Upper lobe of left lung (tissue), 6 donors: ENCODE data around the gene DLGAP4. TPM values are rescaled to one million over a fixed set of nuclear protein-coding genes. Genes with fewer than 3 reads are reported as not detected.
"Not testable (repeated sequence)": the region's sequence is repeated elsewhere in the genome, so short reads cannot be mapped to it uniquely, and the experiment has no call there.

ENCODE experiments used
- ATAC-seq, 2 donors: fragments of 200-7000 bp; cut with Tn5 transposase; one replicate each; pipeline ENCODE4 v1.9.1; 2022; ENCODE audit warnings: mild to moderate bottlenecking in 2 of 2, moderate library complexity in 2 of 2; ENCODE audit not compliant: low FRiP score in 2 of 2
- DNase-seq, 2 donors: peaks; one replicate each; pipeline ENCODE4 v3.0.0-alpha.2; 2019 to 2020
- H3K27ac ChIP-seq, 4 donors: fragments of 200-600 bp; sonication (generic); one replicate each; pipeline ENCODE4 v1.5.1; 2016 to 2019
- H3K27me3 ChIP-seq, 4 donors: fragments of 200-600 bp; sonication (generic); one replicate each; pipeline ENCODE4 v1.5.1; 2017 to 2019
- H3K36me3 ChIP-seq, 4 donors: fragments of 200-600 bp; sonication (generic); one replicate each; pipeline ENCODE4 v1.5.1; 2016 to 2019
- H3K4me1 ChIP-seq, 4 donors: fragments of 200-600 bp; sonication (generic); one replicate each; pipeline ENCODE4 v1.5.1; 2018 to 2019
- H3K4me3 ChIP-seq, 4 donors: fragments of 200-600 bp; sonication (generic); one replicate each; pipeline ENCODE4 v1.5.1; 2017 to 2019; ENCODE audit warnings: mild to moderate bottlenecking in 2 of 4, moderate library complexity in 1 of 4
- H3K9me3 ChIP-seq, 4 donors: fragments of 200-600 bp; sonication (generic); one replicate each; pipeline ENCODE4 v1.5.1; 2018 to 2019
- EP300 ChIP-seq, 4 donors: sonication (generic); formaldehyde crosslinking; IDR thresholded peaks; one replicate each; pipeline ENCODE4 v1.5.1; 2017; ENCODE audit warnings: antibody characterized with exemption in 4 of 4, control low read depth in 2 of 4
- POLR2A ChIP-seq, 4 donors: fragments of 450-650 bp; IDR thresholded peaks; one replicate each; pipeline ENCODE4 v1.5.1; 2016 to 2017; ENCODE audit warnings: antibody characterized with exemption in 4 of 4, mild to moderate bottlenecking in 2 of 4
- POLR2AphosphoS5 ChIP-seq, 2 donors: sonication (generic); formaldehyde crosslinking; IDR thresholded peaks; one replicate each; pipeline ENCODE4 v1.5.1; 2017; ENCODE audit warnings: antibody characterized with exemption in 2 of 2
- WGBS, 2 donors: methylation state at CpG; one replicate each; pipeline ENCODE4 v1.1.5; 2017 to 2018; 5-methylcytosine and 5-hydroxymethylcytosine counted together
- total RNA-seq, 6 donors: library from RNA; depleted of rRNA in 4 of 6; stranded (reverse); fragments of >200 nt in 4 of 6; gene quantifications; one replicate each; pipeline versions ENCODE4 v1.1.0 to v1.2.1, GENCODE V29; 2016 to 2021
- TF ChIP-seq, protein P1 (sequence below), 6 experiments: fragments of 450-650 bp in 4 of 6; fragments of 200-600 bp in 2 of 6; sonication (generic) in 2 of 6; IDR thresholded peaks; one replicate each; pipeline ENCODE4 v1.5.1; 2016 to 2019; ENCODE audit warnings: antibody characterized with exemption in 6 of 6
- donor health status: DM: no; HTN: no; CAD: no; lungs with moderate emphysema.
- donor health status: DM: no; HTN: yes; CAD: no; lungs with severe emphysema.

DLGAP4 gene
- total RNA-seq, 6 donors from 2014 or later: 31.5 to 92.0 (median 49.9) TPM

- Histone ChIP-seq H3K27ac (peak overlapping the region; percentile 50 to 97 (median 88)), H3K9me3 (no peaks in the 10 kb centered on the region), H3K4me3 (no peak overlapping the region), H3K4me1 (peaks cover 50 to 87% (median 58%) of the 10 kb centered on the region in 4 donors), H3K27me3 (no peaks in the 10 kb centered on the region), H3K36me3 (no peaks in the 10 kb centered on the region)
- TF ChIP-seq EP300 (IDR thresholded peaks at IDR 0.05): no peak
- TF ChIP-seq POLR2AphosphoS5 (IDR thresholded peaks at IDR 0.05): no peak
- TF ChIP-seq, protein P1, sequence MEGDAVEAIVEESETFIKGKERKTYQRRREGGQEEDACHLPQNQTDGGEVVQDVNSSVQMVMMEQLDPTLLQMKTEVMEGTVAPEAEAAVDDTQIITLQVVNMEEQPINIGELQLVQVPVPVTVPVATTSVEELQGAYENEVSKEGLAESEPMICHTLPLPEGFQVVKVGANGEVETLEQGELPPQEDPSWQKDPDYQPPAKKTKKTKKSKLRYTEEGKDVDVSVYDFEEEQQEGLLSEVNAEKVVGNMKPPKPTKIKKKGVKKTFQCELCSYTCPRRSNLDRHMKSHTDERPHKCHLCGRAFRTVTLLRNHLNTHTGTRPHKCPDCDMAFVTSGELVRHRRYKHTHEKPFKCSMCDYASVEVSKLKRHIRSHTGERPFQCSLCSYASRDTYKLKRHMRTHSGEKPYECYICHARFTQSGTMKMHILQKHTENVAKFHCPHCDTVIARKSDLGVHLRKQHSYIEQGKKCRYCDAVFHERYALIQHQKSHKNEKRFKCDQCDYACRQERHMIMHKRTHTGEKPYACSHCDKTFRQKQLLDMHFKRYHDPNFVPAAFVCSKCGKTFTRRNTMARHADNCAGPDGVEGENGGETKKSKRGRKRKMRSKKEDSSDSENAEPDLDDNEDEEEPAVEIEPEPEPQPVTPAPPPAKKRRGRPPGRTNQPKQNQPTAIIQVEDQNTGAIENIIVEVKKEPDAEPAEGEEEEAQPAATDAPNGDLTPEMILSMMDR (IDR thresholded peaks at IDR 0.05): no peak
- no peak for TF ChIP-seq POLR2A (IDR thresholded peaks at IDR 0.05)
- 24% methylated on average over 1 of the region's 1 CpG; no CpG with 5 or more reads in 1 of the 2 donors for WGBS, 2 donors
- peak in 1 of 2 donors; percentile 24 for ATAC-seq
- DNase-seq: no peak
These were observed 168.4 kb downstream of the DLGAP4 start for GRCh38 chr20:36474563-36474962.

GRCh38 chr20:36475054-36475453 lies 168.9 kb downstream of the DLGAP4 start:
- WGBS, 2 donors: 72 to 82% methylated on average over 8 of the region's 8 CpGs
- DNase-seq, H3K9me3 ChIP-seq, H3K4me3 ChIP-seq, H3K27me3 ChIP-seq, H3K36me3 ChIP-seq, ATAC-seq: not testable (repeated sequence)
- Histone ChIP-seq H3K27ac (peak overlapping the region; percentile 50 to 97 (median 88)), H3K4me1 (peaks cover 50 to 87% (median 54%) of the 10 kb centered on the region in 4 donors)

GRCh38 chr20:36477475-36477874 lies 171.3 kb downstream of the DLGAP4 start:
- peaks cover 46 to 88% (median 55%) of the 10 kb centered on the region in 4 donors for H3K4me1 ChIP-seq
- no peak for DNase-seq

DNA sequence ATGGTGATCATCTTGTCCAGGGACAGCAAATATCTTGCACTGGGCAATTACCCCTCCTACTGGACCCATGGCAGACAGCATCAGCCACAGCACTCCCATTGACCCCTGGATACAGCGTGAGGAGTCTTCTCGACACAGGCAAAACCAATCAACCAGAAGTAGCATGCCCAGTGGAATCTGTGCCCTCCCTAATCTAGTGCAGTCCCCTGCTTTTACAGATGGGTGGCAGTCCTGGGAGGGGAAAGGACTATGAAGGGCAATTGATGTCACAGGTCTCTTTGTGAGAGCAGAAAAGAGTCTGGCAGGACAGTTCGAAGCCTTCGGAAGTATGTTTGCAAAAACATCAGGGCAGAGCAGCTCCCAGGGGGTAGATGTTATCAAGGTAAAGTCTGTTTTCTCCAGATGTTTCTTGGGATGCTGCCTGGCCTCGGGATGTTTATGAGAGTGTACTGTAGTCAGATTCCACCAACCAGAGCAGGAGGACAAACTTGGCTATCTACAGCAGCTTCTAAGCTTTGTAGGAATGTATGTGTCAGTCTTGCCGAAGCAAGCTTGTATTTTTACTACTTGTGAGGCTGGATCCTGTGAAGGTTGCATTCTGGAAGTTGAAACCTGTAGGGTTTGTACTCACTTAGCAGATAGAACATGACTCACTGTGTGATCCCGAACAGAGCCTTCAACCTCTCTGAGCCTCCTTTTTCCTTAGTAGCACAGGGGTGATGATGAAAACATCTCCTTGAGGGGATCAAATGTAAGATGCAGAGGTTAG lies 172.2 kb downstream of the DLGAP4 start:
- 70 to 78% methylated on average over 7 of the region's 7 CpGs for WGBS, 2 donors
- no peaks in the 10 kb centered on the region for H3K36me3 ChIP-seq
- ATAC-seq (no peak), DNase-seq (no peak)
- H3K27ac ChIP-seq: peak overlapping the region in 2 of 4 donors; percentile 1 to 15
- peaks cover 0 to 1% (median 0%) of the 10 kb centered on the region in 4 donors for H3K27me3 ChIP-seq
- no peaks in the 10 kb centered on the region for H3K9me3 ChIP-seq
- TF ChIP-seq POLR2A (IDR thresholded peaks at IDR 0.05) (no peak), EP300 (IDR thresholded peaks at IDR 0.05) (no peak), POLR2AphosphoS5 (IDR thresholded peaks at IDR 0.05) (no peak)
- TF ChIP-seq, protein P1 (IDR thresholded peaks at IDR 0.05): no peak
- H3K4me3 ChIP-seq: no peak overlapping the region
- H3K4me1 ChIP-seq: peaks cover 46 to 88% (median 55%) of the 10 kb centered on the region in 4 donors

More at GRCh38 chr20:36477475-36477874, 171.3 kb downstream of the DLGAP4 start:
- 82 to 100% methylated on average over 1 of the region's 1 CpG for WGBS, 2 donors
- Histone ChIP-seq H3K4me3 (no peak overlapping the region), H3K36me3 (no peaks in the 10 kb centered on the region), H3K9me3 (no peaks in the 10 kb centered on the region), H3K27ac (no peak overlapping the region), H3K27me3 (no peaks in the 10 kb centered on the region)
- TF ChIP-seq, protein P1 (IDR thresholded peaks at IDR 0.05): no peak
- TF ChIP-seq POLR2A (IDR thresholded peaks at IDR 0.05) (no peak), POLR2AphosphoS5 (IDR thresholded peaks at IDR 0.05) (no peak), EP300 (IDR thresholded peaks at IDR 0.05) (no peak)
- ATAC-seq: no peak

DNA sequence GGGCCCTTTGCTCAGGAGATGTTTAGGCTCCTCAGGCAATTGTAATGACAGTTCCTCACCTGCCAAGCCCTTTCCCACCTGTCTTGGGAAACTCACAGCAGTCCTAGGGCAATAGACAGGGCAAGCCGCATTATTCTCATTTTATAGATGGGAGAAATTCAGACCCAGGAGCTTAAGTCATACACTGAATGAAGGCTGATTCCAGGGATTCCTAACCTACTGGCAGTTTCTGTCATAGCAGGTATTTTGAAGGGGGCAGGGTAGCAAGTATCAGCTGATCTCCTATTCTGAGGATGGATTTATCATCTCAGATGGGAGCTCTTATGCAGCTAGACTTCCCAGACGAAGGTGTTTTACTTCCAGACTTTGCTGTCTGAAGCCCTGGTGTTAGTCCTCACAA lies 173.8 kb downstream of the DLGAP4 start:
- Histone ChIP-seq H3K9me3 (no peaks in the 10 kb centered on the region), H3K36me3 (no peaks in the 10 kb centered on the region), H3K4me1 (peaks cover 42 to 84% (median 53%) of the 10 kb centered on the region in 4 donors), H3K27me3 (peaks cover 0 to 3% (median 0%) of the 10 kb centered on the region in 4 donors), H3K27ac (peak overlapping the region in 2 of 4 donors; percentile 28 to 57), H3K4me3 (no peak overlapping the region)
- TF ChIP-seq, protein P1 (IDR thresholded peaks at IDR 0.05): no peak
- TF ChIP-seq POLR2AphosphoS5 (IDR thresholded peaks at IDR 0.05) (no peak), POLR2A (IDR thresholded peaks at IDR 0.05) (no peak), EP300 (IDR thresholded peaks at IDR 0.05) (no peak)
- DNase-seq (no peak), ATAC-seq (no peak)
- 90 to 100% methylated on average over 2 of the region's 2 CpGs for WGBS, 2 donors
